Suprapubic skin (tissue), 4 donors: Measurements from ENCODE around the gene SCAMP5.

Experiments used
- CTCF ChIP-seq, 2 donors: fragments of 200-600 bp in 1 of 2; fragments of 450-650 bp in 1 of 2; sonication (generic) in 1 of 2; IDR thresholded peaks; one replicate each; pipeline ENCODE4 v1.5.1; 2016 to 2019; ENCODE audit warnings: antibody characterized with exemption in 2 of 2, mild to moderate bottlenecking in 1 of 2, moderate library complexity in 1 of 2
- POLR2A ChIP-seq, 2 donors: fragments of 450-650 bp; IDR thresholded peaks; one replicate each; pipeline ENCODE4 v1.6.1; 2017; ENCODE audit warnings: antibody characterized with exemption in 2 of 2, mild to moderate bottlenecking in 2 of 2, moderate library complexity in 2 of 2
- POLR2AphosphoS5 ChIP-seq, 3 donors: sonication (generic); formaldehyde crosslinking; IDR thresholded peaks; one replicate each; pipeline ENCODE4 v1.6.1; 2017; ENCODE audit warnings: antibody characterized with exemption in 3 of 3

GRCh38 chr15:75043509-75044257 is 48.3 kb downstream of the SCAMP5 start:
- TF ChIP-seq CTCF (IDR thresholded peaks at IDR 0.05), result peak in 1 of 2 donors; percentile 35
- TF ChIP-seq POLR2A (IDR thresholded peaks at IDR 0.05), result no peak
- TF ChIP-seq POLR2AphosphoS5 (IDR thresholded peaks at IDR 0.05), result peak in 1 of 3 donors; percentile 60
